K562 (cell line): ENCODE results near the gene RNF214. TPM values are rescaled to one million over a fixed set of nuclear protein-coding genes. Genes with fewer than 3 reads are reported as not detected.
"Not testable (repeated sequence)": the region's sequence is repeated elsewhere in the genome, so short reads cannot be mapped to it uniquely, and the experiment has no call there.

ENCODE experiments used
- ATAC-seq: fragments of 200-7000 bp; cut with Tn5 transposase; 3 replicates; pipeline ENCODE4 v1.9.1; 2020; ENCODE audit warnings: moderate library complexity
- BruUV-seq: library from RNA; stranded (reverse); fragments of 400-500 nt; replicated peaks from 2 replicates; lab custom pipeline; 2021; lab: Mats Ljungman, UMichigan
- CTCF ChIA-PET: fragments of 300-600 bp; formaldehyde crosslinking; extraction: SDS; loops from one replicate; lab custom pipeline; 2021; ENCODE audit warnings: low intra/inter-chr PET ratio; lab: Yijun Ruan, JAX
- POLR2A ChIA-PET: fragments of 300-600, 350-650 bp; sonication (Branson Sonifier 250); formaldehyde crosslinking; extraction: SDS; loops from one replicate; lab custom pipeline; 2021; ENCODE audit warnings: antibody characterized with exemption, inconsistent platforms; lab: Yijun Ruan, JAX
- DNase-seq, 4 experiments: peaks; one replicate each; pipeline versions ENCODE4 v3.0.0 to v3.0.0-alpha.2; 2011 to 2018; ENCODE audit warnings: low spot score in 3 of 4, mixed read lengths in 3 of 4; ENCODE audit errors: extremely low read depth in 1 of 4
- FAIRE-seq: peaks from 2 replicates; lab custom pipeline; 2011; peaks lifted over from hg19 to GRCh38; lab: Jason Lieb, UNC
- H2AFZ ChIP-seq: 2 replicates; pipeline ENCODE4 v1.6.0; 2011; ENCODE audit warnings: low read depth, low read length, control low read depth, inconsistent platforms
- H3K27ac ChIP-seq: fragments of 200-600 bp; 3 replicates; pipeline ENCODE4 v1.8.0; 2011; ENCODE audit warnings: low read depth, mild to moderate bottlenecking, control low read depth, inconsistent platforms, low read length, moderate library complexity, mixed read lengths; ENCODE audit errors: extremely low read depth
- H3K27me3 ChIP-seq, 2 experiments: fragments of 300-600 bp in 1 of 2; 2 replicates in 1 of 2; 3 replicates in 1 of 2; pipeline versions ENCODE4 v1.6.0 to v1.8.0; 2011; ENCODE audit warnings: inconsistent platforms in 2 of 2, low read length in 2 of 2, mild to moderate bottlenecking in 1 of 2, mixed read lengths in 1 of 2, moderate library complexity in 1 of 2; ENCODE audit not compliant: control insufficient read depth in 2 of 2, insufficient read depth in 2 of 2
- H3K36me3 ChIP-seq: fragments of 300-600 bp; 3 replicates; pipeline ENCODE4 v1.8.0; 2011; ENCODE audit warnings: mild to moderate bottlenecking, low read length, inconsistent platforms; ENCODE audit not compliant: control insufficient read depth, insufficient read depth
- H3K4me1 ChIP-seq, 2 experiments: fragments of 200-600 bp in 1 of 2; replicated peaks in 1 of 2; 2 replicates in 1 of 2; 3 replicates in 1 of 2; pipeline versions ENCODE4 v1.5.1 to v1.8.0; 2011; ENCODE audit warnings: inconsistent platforms in 2 of 2, low read length in 2 of 2, mild to moderate bottlenecking in 1 of 2, mixed read lengths in 1 of 2, moderate library complexity in 1 of 2; ENCODE audit not compliant: control insufficient read depth in 2 of 2, insufficient read depth in 2 of 2
- H3K4me2 ChIP-seq: 2 replicates; pipeline ENCODE4 v1.6.1; 2011; ENCODE audit warnings: low read length, control low read depth, inconsistent platforms, mixed read lengths; ENCODE audit not compliant: insufficient read depth
- H3K4me3 ChIP-seq: fragments of 200-600 bp; sonication (generic), shearing (Covaris generic); 2 replicates; pipeline ENCODE4 v1.5.1; 2016; ENCODE audit warnings: control low read depth, inconsistent platforms
- H3K79me2 ChIP-seq: fragments of 200-600 bp; 3 replicates; pipeline ENCODE4 v1.8.0; 2011; ENCODE audit warnings: low read length, inconsistent platforms; ENCODE audit not compliant: control insufficient read depth, insufficient read depth
- H3K9ac ChIP-seq, 2 experiments: 2 replicates each; pipeline versions ENCODE4 v1.6.0 to v1.6.1; 2011; ENCODE audit warnings: low read depth in 2 of 2, low read length in 2 of 2, control low read depth in 1 of 2, inconsistent platforms in 1 of 2, mild to moderate bottlenecking in 1 of 2, mixed read lengths in 1 of 2; ENCODE audit not compliant: insufficient read depth in 1 of 2
- H3K9me1 ChIP-seq: one replicate; pipeline ENCODE4 v1.6.0; 2011; ENCODE audit warnings: inconsistent platforms, mild to moderate bottlenecking, low read length, moderate library complexity; ENCODE audit not compliant: control insufficient read depth, insufficient read depth
- H3K9me3 ChIP-seq: replicated peaks from 2 replicates; pipeline ENCODE4 v1.5.1; 2011; ENCODE audit warnings: low read depth, low read length, inconsistent platforms; ENCODE audit not compliant: control insufficient read depth, insufficient read depth
- H4K20me1 ChIP-seq: replicated peaks from 2 replicates; pipeline ENCODE4 v1.6.1; 2011; ENCODE audit warnings: low read length, inconsistent platforms, mixed read lengths; ENCODE audit not compliant: control insufficient read depth, insufficient read depth
- ATF3 ChIP-seq, 2 experiments: fragments of 450-650 bp in 1 of 2; sonication (generic) in 1 of 2; formaldehyde crosslinking in 1 of 2; IDR thresholded peaks in 1 of 2; conservative IDR thresholded peaks in 1 of 2; 2 replicates each; pipeline versions ENCODE4 v1.6.1 to v1.8.1; 2016 to 2023; ENCODE audit warnings: mild to moderate bottlenecking in 2 of 2, moderate library complexity in 2 of 2, inconsistent platforms in 1 of 2, missing genetic modification reagents in 1 of 2
- C11orf30 ChIP-seq: fragments of 450-650 bp; IDR thresholded peaks from 2 replicates; pipeline ENCODE4 v1.6.1; 2016; ENCODE audit warnings: low read depth, mild to moderate bottlenecking
- JUND ChIP-seq, 2 experiments: IDR thresholded peaks; 2 replicates in 1 of 2; 3 replicates in 1 of 2; pipeline ENCODE4 v1.6.1; 2011; ENCODE audit warnings: borderline replicate concordance in 2 of 2, low read depth in 2 of 2, low read length in 2 of 2, improper control_type of control experiment in 1 of 2, missing biosample characterization in 1 of 2, missing genetic modification characterization in 1 of 2, missing genetic modification reagents in 1 of 2
- SAP30 ChIP-seq: fragments of 200-600 bp; sonication (generic); IDR thresholded peaks from 2 replicates; pipeline ENCODE4 v1.6.1; 2012; ENCODE audit warnings: borderline replicate concordance, low read depth, mild to moderate bottlenecking, moderate library complexity, low read length, control low read depth, inconsistent platforms; ENCODE audit not compliant: insufficient read depth, poor library complexity, severe bottlenecking
- TRIM24 ChIP-seq, 2 experiments: fragments of 450-650 bp; IDR thresholded peaks; 2 replicates each; pipeline ENCODE4 v1.6.1; 2016
- ZNF740 ChIP-seq, 3 experiments: fragments of 200-800 bp in 1 of 3; sonication (Bioruptor generic) in 1 of 3; sonication (generic) in 1 of 3; formaldehyde crosslinking in 1 of 3; IDR thresholded peaks; 2 replicates each; pipeline versions ENCODE4 v1.6.1 to v1.8.0; 2016 to 2022; ENCODE audit warnings: mild to moderate bottlenecking in 2 of 3, missing compliant biosample characterization in 2 of 3, missing genetic modification characterization in 2 of 3, missing genetic modification reagents in 1 of 3
- ZZZ3 ChIP-seq: fragments of 450-650 bp; IDR thresholded peaks from 2 replicates; pipeline ENCODE4 v1.6.1; 2016; ENCODE audit warnings: antibody characterized with exemption, mild to moderate bottlenecking, moderate library complexity
- WGBS: fragments of 100-300 bp; shearing (Covaris generic); methylation state at CpG from one replicate; pipeline ENCODE4 v1.1.6; 2016; ENCODE audit warnings: low coverage, mixed read lengths; ENCODE audit not compliant: insufficient coverage; ENCODE audit errors: missing lambda C conversion rate; 5-methylcytosine and 5-hydroxymethylcytosine counted together
- in situ Hi-C: fragments of 300-500 bp; cut with MboI; formaldehyde crosslinking; loops from 4 replicates; pipeline ENCODE4 v1.15.0; 2018; ENCODE audit warnings: inconsistent platforms, mixed read lengths
- intact Hi-C: fragments of 100-400 bp; cut with micrococcal nuclease; formaldehyde crosslinking; loops from 2 replicates; pipeline ENCODE4 v1.14.2; 2022
- polyA plus RNA-seq, 8 experiments: library from polyadenylated mRNA; depleted of rRNA in 4 of 8; stranded (reverse) in 5 of 8; unstranded in 3 of 8; fragments of >200 nt; fragmentation: Nextera tagmentation in 2 of 8; fragmentation: Illumina TruSeq in 1 of 8; extraction: Ambion mirVana in 2 of 8; extraction: Trizol in 1 of 8; gene quantifications; 2 replicates each; pipeline versions ENCODE4 v1.2.1 to v1.2.3, GENCODE V29; 2011 to 2014; ENCODE audit warnings: inconsistent platforms in 1 of 8, missing spikeins in 1 of 8
- total RNA-seq, 7 experiments: library from RNA; depleted of rRNA in 6 of 7; stranded (reverse); fragments of >200 nt in 6 of 7; fragmentation: Illumina TruSeq in 2 of 7; extraction: Trizol in 2 of 7; gene quantifications; 2 replicates each; pipeline versions ENCODE4 v1.2.1 to v1.2.3, GENCODE V29; 2011 to 2021; ENCODE audit warnings: low replicate concordance in 1 of 7

Gene RNF214
- total and polyA plus RNA-seq, 9 of the 15 experiments (the other 6 are each of a cell fraction or from before 2014, with no cell fraction given): 6.6 to 24.8 (median 11.9) TPM

GRCh38 chr11:117272175-117272574, 39.7 kb downstream of the RNF214 start:
- H3K9ac ChIP-seq; FAIRE-seq; in situ Hi-C loops; H3K36me3 ChIP-seq; ATAC-seq; H3K4me3 ChIP-seq; H3K9me1 ChIP-seq; BruUV-seq; H3K27ac ChIP-seq; CTCF ChIA-PET; H4K20me1 ChIP-seq; H3K4me1 ChIP-seq; H3K4me2 ChIP-seq; H3K9me3 ChIP-seq; intact Hi-C loops; H3K27me3 ChIP-seq; DNase-seq; H3K79me2 ChIP-seq; H2AFZ ChIP-seq; TF ChIP-seq ZNF740 (tag; IDR thresholded peaks at IDR 0.05): not testable (repeated sequence)
- POLR2A ChIA-PET: interaction anchor here (0.6 to 1.1 kb wide), 3 partner anchors 8 to 57 kb away, joined by 3 to 4 read pairs (median 4); partner anchors contain the start of gene RNF214
- WGBS: 93% methylated on average over 4 of the region's 5 CpGs
- peak; percentile 78 for TF ChIP-seq ZNF740 (CRISPR knock-in tag; IDR thresholded peaks at IDR 0.05)

- no TSS peak for BruUV-seq
- H3K4me3 ChIP-seq: no peak overlapping the region
Measured at GRCh38 chr11:117273550-117274289, 41.2 kb downstream of the RNF214 start.

More at GRCh38 chr11:117273550-117274289, 41.2 kb downstream of the RNF214 start:
- WGBS: 67% methylated on average over 9 of the region's 9 CpGs
- Histone ChIP-seq H3K4me1 (no peaks in the 10 kb centered on the region; a peak in 1 of 5 replicates), H3K4me2 (no peak overlapping the region), H2AFZ (no peak overlapping the region), H3K79me2 (no peaks in the 10 kb centered on the region), H3K9me1 (no peaks in the 10 kb centered on the region), H3K27ac (no peak overlapping the region), H3K27me3 (no peaks in the 10 kb centered on the region), H4K20me1 (no peaks in the 10 kb centered on the region), H3K36me3 (0 out of 3 replicates have a peak, but pooled peaks cover 3% of the 10 kb centered on the region), H3K9ac (no peak overlapping the region), H3K9me3 (no peaks in the 10 kb centered on the region)
- ChIA-PET CTCF (no interaction called here), POLR2A (interaction anchor here (0.6 kb wide), 1 partner anchor 501 kb away, joined by 3 read pairs; the partner anchor contains the start of gene BUD13)
- no peak for FAIRE-seq
- intact Hi-C loops (no loop called here), in situ Hi-C loops (no loop called here)
- peak; percentile 40; the same call in 2 of the 3 replicates for ATAC-seq
- TF ChIP-seq ATF3 (IDR thresholded peaks at IDR 0.05): peak; percentile 73
- no peak for TF ChIP-seq ATF3 (CRISPR knock-in tag; conservative IDR thresholded peaks at IDR 0.05)
- TF ChIP-seq ZZZ3: no peak
- TF ChIP-seq TRIM24 (IDR thresholded peaks at IDR 0.05): peak; percentile 39 to 55; a peak in 2 of 4 replicates
- TF ChIP-seq JUND (IDR thresholded peaks at IDR 0.05; ENCODE audit: borderline replicate concordance, low read depth, low read length): 0 out of 2 replicates have a peak, but pooled peaks have one; percentile 13
- no peak for TF ChIP-seq JUND (tag; IDR thresholded peaks at IDR 0.05; ENCODE audit: borderline replicate concordance, low read depth, low read length)
- 0 out of 2 replicates have a peak, but pooled peaks have one; percentile 6 for TF ChIP-seq C11orf30
- no peak for TF ChIP-seq SAP30
- DNase-seq: peak in 1 of 4 experiments; percentile 34
